Neural progenitor cell (in vitro differentiated cells): ENCODE data around the gene PPP1CC. TPM values are rescaled to one million over a fixed set of nuclear protein-coding genes. Genes with fewer than 3 reads are reported as not detected.

Experiments
- DNase-seq: peaks from one replicate; pipeline ENCODE4 v3.0.0-alpha.2; 2016; ENCODE audit warnings: low spot score
- H2AFZ ChIP-seq: fragments of 200-600 bp; sonication (generic); replicated peaks from 2 replicates; pipeline ENCODE4 v1.6.1; 2016; ENCODE audit warnings: antibody characterized with exemption
- H3F3A ChIP-seq: fragments of 200-600 bp; sonication (generic); 2 replicates; pipeline ENCODE4 v1.6.1; 2016; ENCODE audit warnings: antibody characterized with exemption, low read depth
- H3K27ac ChIP-seq: fragments of 200-600 bp; sonication (generic); 2 replicates; pipeline ENCODE4 v1.5.1; 2016; ENCODE audit warnings: mild to moderate bottlenecking
- H3K27me3 ChIP-seq: fragments of 200-600 bp; sonication (generic); 2 replicates; pipeline ENCODE4 v1.6.1; 2016; ENCODE audit warnings: mild to moderate bottlenecking, moderate library complexity
- H3K36me3 ChIP-seq: fragments of 200-600 bp; sonication (generic); 2 replicates; pipeline ENCODE4 v1.5.1; 2016
- H3K4me1 ChIP-seq: fragments of 200-600 bp; sonication (generic); 2 replicates; pipeline ENCODE4 v1.6.1; 2016; ENCODE audit warnings: mixed run types
- H3K4me2 ChIP-seq: fragments of 200-600 bp; sonication (generic); 2 replicates; pipeline ENCODE4 v1.6.1; 2016
- H3K4me3 ChIP-seq: fragments of 200-600 bp; sonication (generic); 2 replicates; pipeline ENCODE4 v1.5.1; 2016
- H3K79me2 ChIP-seq: fragments of 200-600 bp; sonication (generic); 2 replicates; pipeline ENCODE4 v1.6.1; 2016; ENCODE audit warnings: low read depth
- H3K9ac ChIP-seq: fragments of 200-600 bp; sonication (generic); 2 replicates; pipeline ENCODE4 v1.6.1; 2016
- H3K9me3 ChIP-seq: fragments of 200-600 bp; sonication (generic); 2 replicates; pipeline ENCODE4 v1.5.1; 2016; ENCODE audit warnings: low read depth
- H4K20me1 ChIP-seq: fragments of 200-600 bp; sonication (generic); 2 replicates; pipeline ENCODE4 v1.6.1; 2016; ENCODE audit warnings: low read depth
- H3K27ac Mint-ChIP-seq: 3 replicates; pipeline ENCODE4 v1.8.0; 2021; ENCODE audit warnings: mixed read lengths
- H3K27me3 Mint-ChIP-seq: 2 replicates; pipeline ENCODE4 v1.8.0; 2022; ENCODE audit warnings: low read depth, mild to moderate bottlenecking, inconsistent platforms, moderate library complexity, mixed read lengths; ENCODE audit not compliant: insufficient read depth
- H3K36me3 Mint-ChIP-seq: 3 replicates; pipeline ENCODE4 v1.8.0; 2021; ENCODE audit warnings: mixed read lengths
- H3K4me1 Mint-ChIP-seq: 3 replicates; pipeline ENCODE4 v1.8.0; 2021; ENCODE audit warnings: mixed read lengths
- H3K4me3 Mint-ChIP-seq: 3 replicates; pipeline ENCODE4 v1.8.0; 2021; ENCODE audit warnings: mild to moderate bottlenecking, moderate library complexity, mixed read lengths
- H3K9me3 Mint-ChIP-seq: 3 replicates; pipeline ENCODE4 v1.8.0; 2020; ENCODE audit warnings: mixed read lengths
- EZH2 ChIP-seq: fragments of 200-600 bp; sonication (generic); IDR thresholded peaks from 2 replicates; pipeline ENCODE4 v1.6.1; 2017; ENCODE audit warnings: antibody characterized with exemption, mild to moderate bottlenecking, moderate library complexity
- EZH2phosphoT487 ChIP-seq: fragments of 200-600 bp; sonication (generic); IDR thresholded peaks from 2 replicates; pipeline ENCODE4 v1.6.1; 2017; ENCODE audit warnings: antibody characterized with exemption
- total RNA-seq: library from RNA; depleted of rRNA; stranded (reverse); fragments of >200 nt; gene quantifications from 2 replicates; pipeline ENCODE4 v1.2.3, GENCODE V29; 2015; ENCODE audit warnings: low replicate concordance
- TF ChIP-seq, protein P1 (sequence below): fragments of 200-600 bp; sonication (generic); IDR thresholded peaks from 2 replicates; pipeline ENCODE4 v1.5.1; 2017; ENCODE audit warnings: antibody characterized with exemption, mild to moderate bottlenecking

The PPP1CC gene
- total RNA-seq, 1 donor from 2014 or later = 629 TPM

DNA sequence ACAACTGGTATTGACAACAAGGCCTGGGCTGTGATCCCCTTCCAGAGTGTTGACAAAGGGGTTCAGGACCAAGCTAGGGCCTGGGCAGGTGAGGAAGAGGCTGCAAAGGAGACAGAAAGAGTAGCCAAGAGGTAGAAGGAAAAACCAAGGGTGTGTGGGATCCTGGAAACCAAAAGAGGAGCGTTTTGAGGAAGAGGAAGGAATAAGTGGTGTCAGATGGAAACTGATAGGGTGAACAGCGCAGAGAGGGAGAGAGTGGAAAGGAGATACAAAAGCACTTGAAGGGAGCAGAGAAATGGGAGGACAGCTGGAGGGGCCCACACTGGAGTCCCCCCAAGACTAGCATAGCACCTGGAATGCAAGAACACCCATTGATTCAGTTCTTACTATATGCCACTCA is 45.5 kb downstream of the PPP1CC start:
- TF ChIP-seq EZH2 = no peak
- TF ChIP-seq, protein P1, sequence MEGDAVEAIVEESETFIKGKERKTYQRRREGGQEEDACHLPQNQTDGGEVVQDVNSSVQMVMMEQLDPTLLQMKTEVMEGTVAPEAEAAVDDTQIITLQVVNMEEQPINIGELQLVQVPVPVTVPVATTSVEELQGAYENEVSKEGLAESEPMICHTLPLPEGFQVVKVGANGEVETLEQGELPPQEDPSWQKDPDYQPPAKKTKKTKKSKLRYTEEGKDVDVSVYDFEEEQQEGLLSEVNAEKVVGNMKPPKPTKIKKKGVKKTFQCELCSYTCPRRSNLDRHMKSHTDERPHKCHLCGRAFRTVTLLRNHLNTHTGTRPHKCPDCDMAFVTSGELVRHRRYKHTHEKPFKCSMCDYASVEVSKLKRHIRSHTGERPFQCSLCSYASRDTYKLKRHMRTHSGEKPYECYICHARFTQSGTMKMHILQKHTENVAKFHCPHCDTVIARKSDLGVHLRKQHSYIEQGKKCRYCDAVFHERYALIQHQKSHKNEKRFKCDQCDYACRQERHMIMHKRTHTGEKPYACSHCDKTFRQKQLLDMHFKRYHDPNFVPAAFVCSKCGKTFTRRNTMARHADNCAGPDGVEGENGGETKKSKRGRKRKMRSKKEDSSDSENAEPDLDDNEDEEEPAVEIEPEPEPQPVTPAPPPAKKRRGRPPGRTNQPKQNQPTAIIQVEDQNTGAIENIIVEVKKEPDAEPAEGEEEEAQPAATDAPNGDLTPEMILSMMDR = no peak
- TF ChIP-seq EZH2phosphoT487 = no peak
- H3K79me2 ChIP-seq = no peaks in the 10 kb centered on the region
- Mint-ChIP-seq H3K9me3 (no peaks in the 10 kb centered on the region), H3K4me1 (no peaks in the 10 kb centered on the region), H3K27me3 (peaks cover 9% of the 10 kb centered on the region), H3K27ac (no peak overlapping the region), H3K4me3 (no peak overlapping the region), H3K36me3 (no peaks in the 10 kb centered on the region)
- H3F3A ChIP-seq = no peaks in the 10 kb centered on the region
- no peak overlapping the region for H2AFZ ChIP-seq
- no peak overlapping the region for H3K27ac ChIP-seq
- no peaks in the 10 kb centered on the region for H3K9me3 ChIP-seq
- H4K20me1 ChIP-seq = no peaks in the 10 kb centered on the region
- H3K4me3 ChIP-seq = no peak overlapping the region
- H3K27me3 ChIP-seq = no peaks in the 10 kb centered on the region
- DNase-seq = no peak
- H3K36me3 ChIP-seq = no peaks in the 10 kb centered on the region
- H3K4me2 ChIP-seq = no peak overlapping the region
- no peaks in the 10 kb centered on the region for H3K4me1 ChIP-seq
- H3K9ac ChIP-seq = no peak overlapping the region

DNA sequence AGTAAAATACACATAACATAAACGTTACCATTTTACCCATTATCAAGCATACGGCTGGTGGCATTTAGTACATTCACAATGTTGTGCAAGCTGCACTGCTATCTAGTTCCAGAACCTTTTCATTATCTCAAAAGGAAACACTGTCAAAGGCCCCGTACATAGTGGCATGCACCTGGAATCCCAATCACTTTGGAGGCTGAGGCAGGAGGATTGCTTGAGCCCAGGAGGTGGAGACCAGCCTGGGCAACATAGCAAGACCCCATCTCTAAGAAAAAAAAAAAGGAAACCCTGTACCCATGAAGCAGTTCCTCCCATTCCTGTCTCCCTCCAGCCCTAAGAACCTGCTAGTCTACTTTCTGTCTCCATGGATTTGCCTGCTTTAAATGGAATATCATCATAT is 46.4 kb downstream of the PPP1CC start:
- no peaks in the 10 kb centered on the region for H3K9me3 Mint-ChIP-seq

DNA sequence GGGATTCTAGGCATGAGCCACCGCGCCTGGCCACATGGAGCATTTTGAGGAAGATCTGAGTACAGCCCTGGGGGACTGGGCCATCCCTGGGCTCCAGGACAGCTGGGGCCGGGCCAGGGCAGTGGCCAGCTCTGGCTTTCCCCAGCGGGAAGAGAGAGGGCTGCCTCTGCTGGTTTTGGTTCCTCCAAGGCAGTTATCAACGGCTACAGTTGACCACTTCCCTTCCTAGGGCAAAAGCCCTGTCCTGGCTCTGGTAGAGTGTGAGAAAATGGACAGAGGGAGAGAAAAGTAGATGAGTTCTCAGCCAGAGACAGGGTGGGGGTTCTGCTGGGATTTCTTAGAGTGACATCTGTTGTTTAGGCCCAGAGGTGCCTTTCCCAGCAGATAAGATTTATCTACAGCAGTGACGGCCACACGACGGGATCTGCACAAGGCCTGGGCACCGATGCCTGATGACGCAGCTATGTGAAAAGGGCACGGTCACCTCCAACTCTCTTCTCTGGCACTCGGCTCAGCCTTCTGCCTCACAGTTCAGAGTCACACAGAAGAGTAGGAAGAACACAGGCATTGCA is 48.3 kb downstream of the PPP1CC start:
- Histone ChIP-seq H3K9me3 (no peaks in the 10 kb centered on the region), H3K36me3 (no peaks in the 10 kb centered on the region), H3K4me1 (peaks cover 7% of the 10 kb centered on the region), H4K20me1 (no peaks in the 10 kb centered on the region), H3K4me3 (no peak overlapping the region), H3K4me2 (no peak overlapping the region), H3F3A (peaks cover 7% of the 10 kb centered on the region), H3K27me3 (no peaks in the 10 kb centered on the region), H3K9ac (no peak overlapping the region), H3K79me2 (no peaks in the 10 kb centered on the region), H2AFZ (no peak overlapping the region), H3K27ac (no peak overlapping the region)
- TF ChIP-seq, protein P1 = no peak
- TF ChIP-seq EZH2phosphoT487 (no peak), EZH2 (no peak)
- Mint-ChIP-seq H3K4me1 (peaks cover 10% of the 10 kb centered on the region), H3K27me3 (peaks cover 13% of the 10 kb centered on the region), H3K4me3 (no peak overlapping the region), H3K36me3 (no peaks in the 10 kb centered on the region), H3K9me3 (no peaks in the 10 kb centered on the region), H3K27ac (no peak overlapping the region)
- DNase-seq = no peak

More for the DNA sequence above, 46.4 kb downstream of the PPP1CC start:
- Histone ChIP-seq H3K9ac (no peak overlapping the region), H3K27me3 (no peaks in the 10 kb centered on the region), H3K4me2 (no peak overlapping the region), H3K27ac (no peak overlapping the region), H3K9me3 (no peaks in the 10 kb centered on the region), H3K79me2 (no peaks in the 10 kb centered on the region), H4K20me1 (no peaks in the 10 kb centered on the region), H2AFZ (no peak overlapping the region), H3K4me1 (no peaks in the 10 kb centered on the region), H3K4me3 (no peak overlapping the region), H3K36me3 (no peaks in the 10 kb centered on the region), H3F3A (no peaks in the 10 kb centered on the region)
- H3K27ac Mint-ChIP-seq = no peak overlapping the region
- H3K36me3 Mint-ChIP-seq = no peaks in the 10 kb centered on the region
- peaks cover 16% of the 10 kb centered on the region for H3K27me3 Mint-ChIP-seq
- no peak for DNase-seq
- no peaks in the 10 kb centered on the region for H3K4me1 Mint-ChIP-seq
- TF ChIP-seq, protein P1 = no peak
- no peak for TF ChIP-seq EZH2
- no peak for TF ChIP-seq EZH2phosphoT487
- H3K4me3 Mint-ChIP-seq = no peak overlapping the region
